SJCRH30 (cell line): ENCODE results near the gene PRKAR2A. TPM values are rescaled to one million over a fixed set of nuclear protein-coding genes. Genes with fewer than 3 reads are reported as not detected.

Source experiments
- DNase-seq, 2 experiments: peaks; one replicate each; pipeline ENCODE4 v3.0.0-alpha.2; 2015 to 2020
- H3K27ac ChIP-seq: fragments of 250-450 bp; sonication (Bioruptor Pico); 2 replicates; pipeline ENCODE4 v1.5.1; 2020; ENCODE audit warnings: mild to moderate bottlenecking, moderate library complexity
- H3K27me3 ChIP-seq: fragments of 250-450 bp; sonication (Bioruptor Pico); 2 replicates; pipeline ENCODE4 v1.5.1; 2020; ENCODE audit warnings: mild to moderate bottlenecking, moderate library complexity
- H3K36me3 ChIP-seq: fragments of 250-450 bp; sonication (Bioruptor Pico); 2 replicates; pipeline ENCODE4 v1.5.1; 2020; ENCODE audit warnings: mild to moderate bottlenecking, moderate library complexity
- H3K4me1 ChIP-seq: fragments of 250-450 bp; sonication (Bioruptor Pico); 2 replicates; pipeline ENCODE4 v1.5.1; 2020; ENCODE audit warnings: mild to moderate bottlenecking, moderate library complexity
- H3K4me3 ChIP-seq: fragments of 250-450 bp; sonication (Bioruptor Pico); 2 replicates; pipeline ENCODE4 v1.5.1; 2020; ENCODE audit warnings: mild to moderate bottlenecking, moderate library complexity
- H3K9me3 ChIP-seq: fragments of 250-450 bp; sonication (Bioruptor Pico); replicated peaks from 2 replicates; pipeline ENCODE4 v1.5.1; 2020; ENCODE audit warnings: mild to moderate bottlenecking, moderate library complexity
- total RNA-seq: library from RNA; depleted of rRNA; stranded (reverse); fragments of >200 nt; shearing (Covaris generic); gene quantifications from 2 replicates; pipeline ENCODE4 v1.2.3, GENCODE V29; 2014; rRNA removed

Gene PRKAR2A
- total RNA-seq, 1 experiment from 2014 or later: 46.5 TPM

- DNase-seq: no peak
- Histone ChIP-seq H3K36me3 (peaks cover 45% of the 10 kb centered on the region), H3K27ac (no peak overlapping the region), H3K9me3 (no peaks in the 10 kb centered on the region), H3K4me3 (no peak overlapping the region), H3K4me1 (no peaks in the 10 kb centered on the region), H3K27me3 (no peaks in the 10 kb centered on the region)
Observed at GRCh38 chr3:48709051-48709461, 138.6 kb downstream of the PRKAR2A start.

DNA sequence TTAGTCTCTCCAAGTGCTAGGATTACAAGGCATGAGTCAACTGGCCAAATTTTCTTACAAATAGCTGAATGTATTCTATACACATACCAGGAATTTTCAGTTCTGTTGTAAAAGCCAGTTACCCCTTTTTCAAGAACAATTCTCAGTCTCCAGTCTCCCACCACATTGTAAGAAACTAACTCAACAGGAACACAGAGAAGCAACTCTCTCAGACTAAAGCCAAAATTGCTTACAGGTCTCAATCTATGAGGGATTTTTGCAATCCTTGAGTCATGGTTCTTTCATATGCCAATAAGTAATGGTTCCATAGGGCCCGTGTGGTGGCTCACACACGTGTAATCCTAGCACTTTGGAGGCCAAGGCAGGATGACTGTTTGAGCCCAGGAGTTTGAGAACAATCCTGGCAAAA lies 139.2 kb downstream of the PRKAR2A start:
- Histone ChIP-seq H3K9me3 (no peaks in the 10 kb centered on the region), H3K27ac (no peak overlapping the region), H3K4me3 (no peak overlapping the region), H3K36me3 (peaks cover 41% of the 10 kb centered on the region), H3K27me3 (no peaks in the 10 kb centered on the region), H3K4me1 (no peaks in the 10 kb centered on the region)
- no peak for DNase-seq

- Histone ChIP-seq H3K27me3 (no peaks in the 10 kb centered on the region), H3K36me3 (peaks cover 35% of the 10 kb centered on the region), H3K4me3 (no peak overlapping the region), H3K27ac (no peak overlapping the region), H3K9me3 (no peaks in the 10 kb centered on the region), H3K4me1 (no peaks in the 10 kb centered on the region)
- DNase-seq: no peak
Observed at GRCh38 chr3:48707157-48707556, 140.5 kb downstream of the PRKAR2A start.

GRCh38 chr3:48702320-48702920 lies 145.3 kb downstream of the PRKAR2A start:
- Histone ChIP-seq H3K27ac (no peak overlapping the region), H3K27me3 (no peaks in the 10 kb centered on the region), H3K9me3 (no peaks in the 10 kb centered on the region), H3K36me3 (peaks cover 53% of the 10 kb centered on the region), H3K4me1 (no peaks in the 10 kb centered on the region), H3K4me3 (no peak overlapping the region)
- DNase-seq: no peak

DNA sequence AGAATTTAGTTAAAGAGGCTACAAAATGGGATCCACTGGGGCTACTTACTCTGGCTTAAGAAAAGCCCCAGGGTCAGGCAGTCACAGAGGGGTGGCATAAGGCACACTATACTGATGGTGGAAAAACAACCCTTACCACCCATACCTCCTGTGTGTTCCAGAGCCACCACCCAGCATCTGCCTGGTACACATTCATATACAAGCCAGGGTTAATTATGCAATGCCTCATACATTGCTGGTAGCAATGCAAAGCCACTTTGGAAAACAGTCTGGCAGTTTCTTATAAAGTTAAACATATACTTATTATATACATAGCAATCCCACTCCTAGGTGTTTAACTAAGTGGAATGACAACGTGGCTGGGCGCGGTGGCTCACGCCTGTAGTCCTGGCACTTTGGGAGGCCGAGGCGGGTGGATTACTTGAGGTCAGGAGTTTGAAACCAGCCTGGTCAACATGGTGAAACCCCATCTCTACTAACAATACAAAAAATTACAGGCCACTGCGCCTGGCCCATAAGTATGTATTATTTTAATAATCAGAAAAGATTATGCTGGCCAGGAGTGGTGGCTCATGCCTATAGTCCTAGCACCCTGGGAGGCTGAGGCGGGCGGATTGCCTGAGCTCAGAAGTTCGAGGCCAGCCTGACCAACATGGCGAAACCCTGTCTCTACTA lies 146.8 kb downstream of the PRKAR2A start:
- Histone ChIP-seq H3K4me3 (no peak overlapping the region), H3K9me3 (no peaks in the 10 kb centered on the region), H3K27me3 (no peaks in the 10 kb centered on the region), H3K4me1 (no peaks in the 10 kb centered on the region), H3K27ac (no peak overlapping the region), H3K36me3 (peaks cover 49% of the 10 kb centered on the region)
- DNase-seq: no peak

- no peak for DNase-seq
- H3K27me3 ChIP-seq: no peaks in the 10 kb centered on the region
- H3K4me1 ChIP-seq: no peaks in the 10 kb centered on the region
- no peaks in the 10 kb centered on the region for H3K9me3 ChIP-seq
- H3K36me3 ChIP-seq: peaks cover 60% of the 10 kb centered on the region
- no peak overlapping the region for H3K4me3 ChIP-seq
- no peak overlapping the region for H3K27ac ChIP-seq
Observed at GRCh38 chr3:48698891-48699290, 148.8 kb downstream of the PRKAR2A start.

DNA sequence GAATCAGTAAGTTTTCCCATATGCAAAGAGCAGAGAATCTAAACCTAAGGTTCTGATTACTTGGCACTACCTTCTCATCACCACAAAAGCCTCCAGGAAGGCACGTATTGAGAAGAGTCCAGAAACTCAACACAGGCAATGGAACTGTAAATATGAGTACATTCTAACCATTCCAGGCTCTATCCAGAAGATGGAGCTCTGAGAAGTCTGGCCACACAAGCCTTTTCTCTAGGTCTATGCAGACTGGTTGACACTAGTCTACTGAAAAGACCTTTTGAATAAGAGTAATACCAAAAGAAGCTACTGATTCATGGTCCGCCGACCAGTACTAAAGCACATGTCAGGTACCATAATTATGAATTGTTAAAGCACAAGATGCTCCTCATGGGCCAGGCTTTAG lies 149.7 kb downstream of the PRKAR2A start:
- H3K9me3 ChIP-seq: no peaks in the 10 kb centered on the region
- no peaks in the 10 kb centered on the region for H3K4me1 ChIP-seq
- H3K4me3 ChIP-seq: no peak overlapping the region
- no peak overlapping the region for H3K27ac ChIP-seq
- peaks cover 70% of the 10 kb centered on the region for H3K36me3 ChIP-seq
- no peaks in the 10 kb centered on the region for H3K27me3 ChIP-seq
- DNase-seq: no peak

- no peak overlapping the region for H3K27ac ChIP-seq
- H3K4me3 ChIP-seq: no peak overlapping the region
- peaks cover 79% of the 10 kb centered on the region for H3K36me3 ChIP-seq
- no peaks in the 10 kb centered on the region for H3K27me3 ChIP-seq
- DNase-seq: no peak
- H3K9me3 ChIP-seq: no peaks in the 10 kb centered on the region
- no peaks in the 10 kb centered on the region for H3K4me1 ChIP-seq
Observed at GRCh38 chr3:48696601-48697000, 151.1 kb downstream of the PRKAR2A start.

Other genes starting within 250 kb of the PRKAR2A start
- gene UQCRC1, start 238.2 kb downstream of the PRKAR2A start, total RNA-seq: 137 and 162 TPM in 2 replicates
- gene TMEM89, start 226.1 kb downstream of the PRKAR2A start, total RNA-seq: not detected in 2 replicates
- gene SLC26A6, start 212.4 kb downstream of the PRKAR2A start, total RNA-seq: 14.8 and 18.9 TPM in 2 replicates
- gene CELSR3, start 185.0 kb downstream of the PRKAR2A start, total RNA-seq: 1.1 and 1.7 TPM in 2 replicates
- gene NCKIPSD, start 162.0 kb downstream of the PRKAR2A start, total RNA-seq: 11.8 and 13.7 TPM in 2 replicates
- gene IP6K2, start 130.7 kb downstream of the PRKAR2A start, total RNA-seq: 61.2 and 67.3 TPM in 2 replicates
- 6.8 and 7.0 TPM in 2 replicates for gene SLC25A20, start 51.0 kb upstream of the PRKAR2A start, total RNA-seq
- gene ARIH2, start 71.0 kb upstream of the PRKAR2A start, total RNA-seq: 86.5 and 100 TPM in 2 replicates
- 0.35 and 0.36 TPM in 2 replicates for gene P4HTM, start 142.4 kb upstream of the PRKAR2A start, total RNA-seq
- gene WDR6, start 159.5 kb upstream of the PRKAR2A start, total RNA-seq: 69.9 and 81.9 TPM in 2 replicates
- 6.9 and 7.6 TPM in 2 replicates for gene DALRD3, start 170.7 kb upstream of the PRKAR2A start, total RNA-seq
- 58.9 and 66.0 TPM in 2 replicates for gene NDUFAF3, start 174.2 kb upstream of the PRKAR2A start, total RNA-seq
- 244 and 273 TPM in 2 replicates for gene IMPDH2, start 181.5 kb upstream of the PRKAR2A start, total RNA-seq
- gene QRICH1, start 246.2 kb upstream of the PRKAR2A start, total RNA-seq: 89.8 and 94.5 TPM in 2 replicates